ENCODE data around the gene PLCL1. TPM values are rescaled to one million over a fixed set of nuclear protein-coding genes. Genes with fewer than 3 reads are reported as not detected.

PLCL1 gene
- total RNA-seq, 1 donor from 2014 or later: 0.08 TPM

DNA sequence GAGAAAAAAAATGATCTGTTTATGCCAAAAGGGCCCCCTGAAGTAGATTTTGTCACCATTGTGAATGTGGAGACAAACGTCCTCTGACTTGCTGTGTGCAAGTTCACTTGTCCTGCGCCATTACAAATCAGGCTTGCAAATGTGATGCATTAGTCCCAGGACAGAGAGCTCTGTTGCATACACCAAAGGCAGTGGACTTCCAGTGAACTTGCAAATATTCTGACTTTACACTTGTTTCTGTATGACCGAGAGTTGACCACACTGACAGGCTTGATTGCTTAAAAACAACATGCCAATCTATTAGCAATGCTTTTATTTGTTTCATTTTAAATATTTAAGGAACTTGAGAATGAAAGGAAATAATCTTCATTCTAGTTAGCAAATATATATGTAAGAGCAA is 293.2 kb downstream of the PLCL1 start:
- Histone ChIP-seq H3K27me3 (ENCODE audit: control insufficient read depth, insufficient read depth, low read length) (no peaks in the 10 kb centered on the region), H3K4me3 (ENCODE audit: low read depth, low read length) (no peak overlapping the region), H3K36me3 (ENCODE audit: control insufficient read depth, insufficient read depth, low read length) (no peaks in the 10 kb centered on the region)
- DNase-seq (ENCODE audit: low read depth): no peak
- TF ChIP-seq, protein P1, sequence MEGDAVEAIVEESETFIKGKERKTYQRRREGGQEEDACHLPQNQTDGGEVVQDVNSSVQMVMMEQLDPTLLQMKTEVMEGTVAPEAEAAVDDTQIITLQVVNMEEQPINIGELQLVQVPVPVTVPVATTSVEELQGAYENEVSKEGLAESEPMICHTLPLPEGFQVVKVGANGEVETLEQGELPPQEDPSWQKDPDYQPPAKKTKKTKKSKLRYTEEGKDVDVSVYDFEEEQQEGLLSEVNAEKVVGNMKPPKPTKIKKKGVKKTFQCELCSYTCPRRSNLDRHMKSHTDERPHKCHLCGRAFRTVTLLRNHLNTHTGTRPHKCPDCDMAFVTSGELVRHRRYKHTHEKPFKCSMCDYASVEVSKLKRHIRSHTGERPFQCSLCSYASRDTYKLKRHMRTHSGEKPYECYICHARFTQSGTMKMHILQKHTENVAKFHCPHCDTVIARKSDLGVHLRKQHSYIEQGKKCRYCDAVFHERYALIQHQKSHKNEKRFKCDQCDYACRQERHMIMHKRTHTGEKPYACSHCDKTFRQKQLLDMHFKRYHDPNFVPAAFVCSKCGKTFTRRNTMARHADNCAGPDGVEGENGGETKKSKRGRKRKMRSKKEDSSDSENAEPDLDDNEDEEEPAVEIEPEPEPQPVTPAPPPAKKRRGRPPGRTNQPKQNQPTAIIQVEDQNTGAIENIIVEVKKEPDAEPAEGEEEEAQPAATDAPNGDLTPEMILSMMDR (IDR thresholded peaks at IDR 0.05; ENCODE audit: insufficient read depth, low read length, poor library complexity, severe bottlenecking): no peak

DNA sequence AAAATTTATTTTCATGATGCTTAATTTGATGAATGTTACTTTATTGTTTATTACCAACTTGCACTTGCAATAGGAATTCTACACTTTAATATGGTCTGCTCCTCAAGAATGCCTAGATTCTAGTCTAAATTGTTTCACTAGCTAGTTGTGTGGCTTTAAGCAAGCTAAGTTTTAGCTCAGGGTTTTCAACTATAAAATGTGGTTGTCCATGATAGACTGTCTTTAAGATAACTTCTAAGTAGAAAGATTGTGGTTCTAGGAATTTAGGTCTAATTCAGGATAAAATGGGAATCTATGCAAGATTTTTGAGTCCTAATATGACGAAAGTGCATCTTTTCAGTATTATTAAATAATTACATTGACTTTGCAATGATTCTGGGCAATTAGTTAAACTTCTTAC is 294.0 kb downstream of the PLCL1 start:
- H3K4me3 ChIP-seq (ENCODE audit: low read depth, low read length): no peak overlapping the region
- H3K27me3 ChIP-seq (ENCODE audit: control insufficient read depth, insufficient read depth, low read length): no peaks in the 10 kb centered on the region
- DNase-seq (ENCODE audit: low read depth): no peak
- H3K36me3 ChIP-seq (ENCODE audit: control insufficient read depth, insufficient read depth, low read length): no peaks in the 10 kb centered on the region
- TF ChIP-seq, protein P1 (IDR thresholded peaks at IDR 0.05; ENCODE audit: insufficient read depth, low read length, poor library complexity, severe bottlenecking): no peak

DNA sequence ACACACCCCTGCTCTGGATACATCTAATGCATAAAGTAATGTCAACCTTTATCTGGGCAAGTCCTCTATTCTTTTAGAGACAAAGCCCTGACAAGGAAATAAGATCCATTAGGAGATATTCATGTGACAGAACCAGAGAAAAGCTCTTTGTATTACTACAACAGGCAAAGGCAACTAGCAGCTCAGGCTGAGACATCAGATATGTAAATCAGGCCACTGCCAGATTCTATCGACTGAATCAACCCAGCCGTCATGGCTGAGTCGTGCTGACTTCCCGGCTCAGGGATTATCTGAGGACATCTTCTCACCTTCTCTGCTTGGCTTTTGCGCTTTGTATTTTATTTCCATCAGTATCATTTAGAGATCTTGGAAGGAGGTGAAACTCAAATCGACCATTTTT is 294.5 kb downstream of the PLCL1 start:
- TF ChIP-seq, protein P1 (IDR thresholded peaks at IDR 0.05; ENCODE audit: insufficient read depth, low read length, poor library complexity, severe bottlenecking): no peak
- Histone ChIP-seq H3K27me3 (ENCODE audit: control insufficient read depth, insufficient read depth, low read length) (no peaks in the 10 kb centered on the region), H3K4me3 (ENCODE audit: low read depth, low read length) (no peak overlapping the region), H3K36me3 (ENCODE audit: control insufficient read depth, insufficient read depth, low read length) (no peaks in the 10 kb centered on the region)
- peak; percentile 18 for DNase-seq (ENCODE audit: low read depth)

GRCh38 chr2:198100346-198100745 is 296.0 kb downstream of the PLCL1 start:
- TF ChIP-seq, protein P1 (IDR thresholded peaks at IDR 0.05; ENCODE audit: insufficient read depth, low read length, poor library complexity, severe bottlenecking): no peak
- Histone ChIP-seq H3K27me3 (ENCODE audit: control insufficient read depth, insufficient read depth, low read length) (no peaks in the 10 kb centered on the region), H3K4me3 (ENCODE audit: low read depth, low read length) (no peak overlapping the region), H3K36me3 (ENCODE audit: control insufficient read depth, insufficient read depth, low read length) (no peaks in the 10 kb centered on the region)
- DNase-seq (ENCODE audit: low read depth): peak; percentile 12

DNA sequence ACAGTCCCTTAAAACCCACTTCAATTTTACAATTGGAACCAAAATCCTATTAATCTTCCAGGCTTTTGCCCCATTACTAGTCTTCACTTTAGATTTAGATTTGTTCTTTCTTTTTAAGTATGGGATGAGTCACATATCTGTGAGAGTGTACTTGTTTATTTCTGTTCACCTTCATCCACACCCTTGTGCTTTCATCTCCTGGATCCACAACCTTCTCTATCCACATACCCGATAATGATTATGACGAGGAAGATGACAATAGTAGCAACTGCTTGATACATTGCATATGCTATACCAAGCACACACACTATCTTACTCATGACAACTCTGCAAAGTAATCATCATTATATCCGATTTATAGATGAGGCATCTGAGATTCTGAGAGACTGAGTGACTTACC is 297.3 kb downstream of the PLCL1 start:
- no peak overlapping the region for H3K4me3 ChIP-seq (ENCODE audit: low read depth, low read length)
- no peak for DNase-seq (ENCODE audit: low read depth)
- H3K27me3 ChIP-seq (ENCODE audit: control insufficient read depth, insufficient read depth, low read length): no peaks in the 10 kb centered on the region
- H3K36me3 ChIP-seq (ENCODE audit: control insufficient read depth, insufficient read depth, low read length): no peaks in the 10 kb centered on the region
- TF ChIP-seq, protein P1 (IDR thresholded peaks at IDR 0.05; ENCODE audit: insufficient read depth, low read length, poor library complexity, severe bottlenecking): no peak

DNA sequence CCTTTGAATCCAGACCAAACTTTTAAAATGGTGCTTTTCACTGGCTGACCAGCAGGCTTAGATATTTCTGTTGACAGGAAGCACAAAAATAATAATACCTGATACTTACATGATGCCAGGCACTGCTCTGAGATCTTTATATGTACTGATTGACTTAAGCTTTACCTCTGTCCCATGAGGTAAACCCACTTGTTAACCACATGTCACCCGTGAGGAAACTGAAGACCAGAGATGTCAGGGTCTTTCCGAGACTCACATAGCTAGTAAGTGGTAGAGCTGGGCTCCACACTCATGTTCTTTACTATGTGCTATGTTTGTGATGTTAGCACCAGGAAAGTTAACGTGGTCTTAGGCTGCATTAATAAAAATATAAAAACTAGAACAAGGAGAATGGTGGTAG is 297.7 kb downstream of the PLCL1 start:
- Histone ChIP-seq H3K4me3 (ENCODE audit: low read depth, low read length) (no peak overlapping the region), H3K27me3 (ENCODE audit: control insufficient read depth, insufficient read depth, low read length) (no peaks in the 10 kb centered on the region), H3K36me3 (ENCODE audit: control insufficient read depth, insufficient read depth, low read length) (no peaks in the 10 kb centered on the region)
- TF ChIP-seq, protein P1 (IDR thresholded peaks at IDR 0.05; ENCODE audit: insufficient read depth, low read length, poor library complexity, severe bottlenecking): no peak
- DNase-seq (ENCODE audit: low read depth): no peak

Data from kidney epithelial cell (primary cell).